Fibroblast of peridontal ligament (primary cell): ENCODE measurements around the gene RASGRF2.
"Not testable (repeated sequence)": the region's sequence is repeated elsewhere in the genome, so short reads cannot be mapped to it uniquely, and the experiment has no call there.

Experiments used
- DNase-seq: peaks from one replicate; pipeline ENCODE4 v3.0.0-alpha.2; 2010; ENCODE audit errors: extremely low read depth

The RASGRF2 gene

GRCh38 chr5:81241001-81241400 lies 280.8 kb downstream of the RASGRF2 start:
- DNase-seq, result no peak

DNA sequence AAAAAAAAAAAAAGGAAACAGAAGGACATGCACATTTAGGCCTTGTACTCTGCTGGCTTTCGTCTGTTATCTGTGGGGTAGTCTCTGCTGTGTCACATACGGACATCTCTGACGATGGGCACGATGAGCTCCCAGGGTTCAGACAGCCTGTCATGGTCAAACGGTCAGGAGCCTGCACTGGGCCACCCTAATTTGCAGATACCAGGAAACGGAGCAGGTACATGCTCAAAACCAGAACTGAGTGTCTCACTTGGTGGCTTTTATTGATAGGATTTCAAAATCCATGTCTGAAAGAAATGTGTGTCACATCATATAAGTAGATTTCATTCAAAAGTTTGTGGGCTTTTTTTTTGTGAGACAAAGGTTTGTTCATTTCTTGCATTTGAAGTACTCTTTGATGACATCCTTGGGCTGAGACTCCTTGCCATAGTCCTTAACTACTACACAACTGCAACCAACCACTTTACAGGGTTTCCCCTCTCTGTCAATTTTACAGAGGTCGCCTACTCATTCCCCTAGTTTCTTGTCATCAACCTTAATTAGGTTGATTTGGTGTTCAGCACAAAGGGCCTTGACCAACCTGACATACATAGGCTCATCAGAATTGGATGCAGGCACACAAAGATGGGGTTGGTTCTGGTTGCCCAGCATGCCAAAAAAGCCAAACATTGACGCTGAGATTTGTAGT lies 281.9 kb downstream of the RASGRF2 start:
- DNase-seq, result no peak

DNA sequence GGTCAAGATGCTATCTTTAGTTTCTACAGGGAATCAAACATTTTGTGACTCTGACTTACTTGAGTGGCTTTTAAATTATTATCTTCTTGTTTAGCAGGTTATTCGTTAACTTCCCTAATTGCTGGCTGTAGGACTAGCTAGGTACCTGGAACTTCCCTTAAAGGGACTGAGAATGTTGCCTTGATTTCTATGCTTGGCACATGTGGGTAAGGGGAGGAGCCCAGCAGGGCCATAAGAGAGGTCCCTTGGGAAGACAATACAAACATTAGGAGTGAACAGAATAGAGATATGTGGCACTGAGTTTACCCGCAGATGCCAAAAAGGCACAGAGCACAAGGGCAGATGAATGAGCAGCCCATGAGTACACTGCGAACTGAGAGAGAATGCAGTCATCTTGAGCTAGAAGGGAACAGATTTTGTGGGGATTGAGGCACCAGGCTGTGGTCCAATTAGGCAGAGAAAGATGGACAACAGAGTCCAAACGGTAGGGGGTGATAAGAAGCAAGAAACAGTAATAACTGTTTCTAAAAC lies 282.8 kb downstream of the RASGRF2 start:
- no peak for DNase-seq

DNA sequence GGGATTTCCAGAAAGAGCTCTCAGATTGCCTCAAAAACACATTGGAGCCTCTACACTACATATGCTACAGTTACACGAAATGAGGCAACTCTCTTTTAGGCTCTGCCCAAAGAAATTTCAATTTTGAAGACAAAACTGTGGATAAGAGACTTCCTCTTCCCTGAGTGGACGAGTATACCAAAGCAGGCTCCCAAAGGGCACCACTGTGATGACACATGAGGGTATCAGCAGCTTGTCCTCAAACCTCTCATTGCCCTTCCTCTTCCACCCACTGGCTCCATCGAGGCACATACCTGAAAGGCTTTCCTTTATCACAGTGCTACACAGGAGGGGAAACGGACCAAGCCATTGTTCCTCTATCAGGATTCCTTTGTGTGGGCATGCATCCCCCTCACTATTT lies 284.3 kb downstream of the RASGRF2 start:
- DNase-seq, result no peak

DNA sequence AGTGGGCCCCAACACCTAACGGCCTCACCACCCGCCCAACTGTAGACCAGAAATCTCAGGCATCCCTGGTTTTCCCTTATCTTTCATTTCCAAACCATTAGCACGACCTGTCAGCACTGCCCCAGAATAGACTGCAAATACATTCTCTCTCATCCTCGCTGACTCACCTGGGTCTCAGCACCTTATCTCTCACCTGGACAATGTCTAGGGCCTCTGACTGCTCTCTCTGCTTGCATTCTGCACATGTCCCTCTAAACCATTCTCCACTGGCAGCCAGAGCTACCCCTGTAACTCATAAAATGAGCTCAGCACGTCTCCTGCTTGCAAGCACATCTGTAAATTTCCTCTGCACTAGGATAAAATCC lies 285.7 kb downstream of the RASGRF2 start:
- DNase-seq, result no peak

GRCh38 chr5:81246697-81247096 lies 286.5 kb downstream of the RASGRF2 start:
- no peak for DNase-seq

DNA sequence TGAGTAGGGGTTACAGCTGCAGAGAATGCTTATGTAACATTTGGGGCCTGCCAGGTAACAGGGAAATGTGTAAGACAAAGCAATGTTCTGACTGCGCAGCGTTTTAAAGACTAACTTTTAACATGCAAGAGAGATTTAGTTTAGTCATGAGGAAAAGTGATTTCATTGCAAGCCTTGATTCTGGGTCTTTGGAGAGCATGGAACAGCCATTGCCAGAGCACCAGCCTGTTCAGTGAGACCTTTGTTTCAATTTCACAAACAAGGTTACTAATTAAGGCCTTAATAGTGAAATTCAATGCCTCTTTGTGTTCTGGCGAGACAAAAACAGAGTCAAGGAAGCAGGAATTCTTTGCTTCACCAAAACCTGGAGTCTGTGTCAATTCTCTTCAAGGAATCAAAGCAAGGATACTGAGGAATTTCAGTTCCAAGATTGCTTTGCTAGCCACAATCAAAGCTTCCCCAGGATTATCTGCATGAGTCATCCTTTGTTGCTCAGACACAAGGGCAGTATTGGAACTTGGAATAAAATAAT lies 287.3 kb downstream of the RASGRF2 start:
- DNase-seq, result peak; percentile 50

DNA sequence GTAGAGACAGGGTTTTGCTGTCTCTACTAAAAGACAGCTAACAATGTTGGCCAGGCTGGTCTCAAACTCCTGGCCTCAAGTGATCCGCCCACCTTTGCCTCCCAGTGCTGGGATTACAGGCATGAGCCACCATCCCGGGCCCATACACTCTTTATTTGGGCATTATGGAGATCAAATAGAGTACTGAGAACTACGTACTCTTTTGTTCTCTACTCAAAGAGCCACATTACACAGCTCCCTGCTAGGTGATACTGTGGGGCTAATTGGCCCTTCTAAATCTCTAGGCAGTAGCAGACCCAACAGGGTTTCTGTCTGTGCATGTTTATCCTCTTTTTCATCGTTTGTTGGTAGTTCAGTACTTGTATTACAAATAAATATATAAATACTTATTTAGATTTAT lies 289.1 kb downstream of the RASGRF2 start:
- no peak for DNase-seq

DNA sequence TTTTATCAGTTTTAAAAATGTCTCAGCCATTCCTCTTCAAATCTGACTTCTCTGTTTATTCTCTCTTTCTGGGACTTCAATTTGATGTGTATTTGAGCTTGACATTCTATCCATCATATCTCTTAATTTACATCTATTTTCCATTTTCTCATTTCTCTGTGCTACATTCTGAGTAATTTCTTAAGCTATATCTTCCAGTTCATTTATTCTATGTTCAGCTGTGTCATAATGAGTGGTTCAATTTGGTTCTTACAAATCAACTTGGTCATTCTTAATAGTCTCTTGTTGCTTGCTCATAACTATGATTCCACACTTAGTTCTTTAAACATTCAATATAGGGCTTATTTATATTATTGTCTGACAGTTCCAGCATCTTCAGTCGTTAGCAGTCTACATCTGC lies 289.8 kb downstream of the RASGRF2 start:
- no peak for DNase-seq

DNA sequence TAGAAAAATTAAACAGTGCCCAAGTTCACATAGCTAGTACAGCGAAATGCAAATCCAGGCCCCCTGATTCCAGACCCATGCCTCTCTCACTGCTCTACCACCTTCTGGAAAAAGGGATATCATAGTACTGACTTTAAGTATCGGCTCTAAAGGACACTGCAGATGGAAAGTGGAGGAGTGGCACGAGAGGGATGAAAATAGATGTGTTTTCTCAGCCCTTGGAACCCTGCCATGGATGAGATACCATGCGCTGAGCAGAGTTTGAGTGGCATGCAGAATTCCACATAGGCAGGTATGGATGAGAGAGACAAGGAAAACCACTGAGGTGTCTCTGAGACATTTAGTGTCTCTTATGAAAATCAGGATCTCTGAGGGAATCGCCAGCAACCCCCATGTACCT lies 291.8 kb downstream of the RASGRF2 start:
- no peak for DNase-seq

GRCh38 chr5:81252904-81253303 lies 292.7 kb downstream of the RASGRF2 start:
- DNase-seq, result no peak

DNA sequence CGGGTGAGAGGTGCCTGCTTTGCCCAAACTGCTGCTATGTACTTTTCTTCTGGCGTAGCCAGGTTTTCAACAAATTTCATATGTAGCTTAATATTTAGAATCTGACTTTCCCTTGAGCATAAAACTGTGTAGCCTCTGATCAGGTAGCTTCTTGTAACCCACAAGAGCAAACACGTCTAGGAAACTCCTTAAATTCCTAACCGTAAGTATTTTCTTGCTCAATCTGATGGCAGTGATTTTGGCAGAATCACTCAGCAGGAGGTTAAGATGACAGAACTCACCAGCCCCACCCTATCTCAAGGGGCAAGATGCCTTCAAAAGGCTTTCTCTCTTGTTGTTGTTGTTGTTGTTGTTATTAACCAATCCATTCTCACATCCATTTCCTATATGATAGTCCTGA lies 293.7 kb downstream of the RASGRF2 start:
- no peak for DNase-seq

- DNase-seq, result no peak
These were observed 294.9 kb downstream of the RASGRF2 start for GRCh38 chr5:81254886-81255559.

DNA sequence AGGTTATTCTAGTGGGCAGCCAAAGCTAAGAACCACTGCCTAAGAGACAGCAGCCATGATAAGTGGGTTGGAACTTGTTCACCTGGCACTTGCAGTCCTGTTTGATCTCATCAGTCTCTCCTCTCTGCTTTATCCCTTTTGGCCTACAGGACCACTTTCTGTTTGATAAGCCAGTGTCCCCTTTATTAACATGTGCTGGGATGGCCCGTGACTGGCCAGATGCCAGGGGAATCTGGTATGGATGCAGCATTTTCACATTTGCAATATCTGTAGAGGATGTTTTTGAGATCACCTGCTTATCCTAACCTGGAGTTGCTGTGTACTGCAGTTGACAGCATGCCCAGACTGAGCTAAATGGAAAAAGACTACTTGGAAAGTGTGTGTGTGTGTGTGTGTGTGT lies 296.6 kb downstream of the RASGRF2 start:
- DNase-seq, result no peak

- not testable (repeated sequence) for DNase-seq
These were observed 302.6 kb downstream of the RASGRF2 start for GRCh38 chr5:81262796-81263195.

DNA sequence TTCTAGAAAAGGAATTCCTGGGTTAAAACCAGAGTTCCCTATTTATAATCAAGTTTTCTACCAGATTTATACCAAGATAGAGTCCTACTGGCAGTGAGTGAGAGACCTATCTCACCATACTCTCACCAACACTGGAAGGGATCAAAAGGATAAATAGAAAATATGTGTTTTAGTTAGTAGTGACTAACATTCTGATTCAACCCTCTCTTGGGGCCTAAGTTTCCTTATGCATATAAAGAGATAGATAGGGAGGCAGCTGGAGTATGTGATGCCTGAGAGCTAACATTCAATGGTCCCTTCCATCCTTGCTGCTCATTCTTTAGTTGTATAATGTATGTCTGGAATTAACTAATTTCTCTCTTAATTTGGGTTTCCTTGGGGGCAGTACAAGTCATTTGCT lies 304.9 kb downstream of the RASGRF2 start:
- DNase-seq, result peak; percentile 72

DNA sequence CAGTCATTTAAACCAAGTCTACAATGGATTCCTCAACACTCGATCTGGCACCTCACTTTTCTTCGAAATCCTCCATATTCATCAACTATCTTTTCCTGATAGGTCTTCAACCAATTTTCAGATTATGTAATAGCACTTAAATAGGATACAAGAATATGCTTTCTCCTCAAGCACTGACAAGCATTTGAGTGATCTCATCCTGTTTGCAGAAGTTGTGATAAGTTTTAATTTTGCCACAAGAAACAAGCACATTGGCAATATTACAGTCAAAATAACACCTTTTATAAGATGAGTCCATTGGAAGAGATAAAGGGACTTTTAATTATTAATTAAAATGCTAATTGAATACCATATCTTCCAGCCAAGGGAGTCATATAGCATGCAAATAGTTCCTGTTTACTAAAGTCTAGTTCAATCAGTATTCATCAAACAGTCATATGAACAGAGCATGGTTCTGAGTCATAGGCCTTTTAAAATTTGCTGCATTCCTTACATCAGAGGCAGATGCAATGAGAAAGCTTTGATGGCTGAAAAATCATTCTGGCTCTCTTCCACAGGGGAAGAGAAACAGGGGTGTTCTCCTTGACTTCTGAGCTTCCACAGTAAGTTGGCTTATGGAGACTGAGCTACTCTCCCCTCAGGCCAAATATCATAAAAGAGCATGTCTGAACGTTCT lies 308.5 kb downstream of the RASGRF2 start:
- DNase-seq, result peak; percentile 95

DNA sequence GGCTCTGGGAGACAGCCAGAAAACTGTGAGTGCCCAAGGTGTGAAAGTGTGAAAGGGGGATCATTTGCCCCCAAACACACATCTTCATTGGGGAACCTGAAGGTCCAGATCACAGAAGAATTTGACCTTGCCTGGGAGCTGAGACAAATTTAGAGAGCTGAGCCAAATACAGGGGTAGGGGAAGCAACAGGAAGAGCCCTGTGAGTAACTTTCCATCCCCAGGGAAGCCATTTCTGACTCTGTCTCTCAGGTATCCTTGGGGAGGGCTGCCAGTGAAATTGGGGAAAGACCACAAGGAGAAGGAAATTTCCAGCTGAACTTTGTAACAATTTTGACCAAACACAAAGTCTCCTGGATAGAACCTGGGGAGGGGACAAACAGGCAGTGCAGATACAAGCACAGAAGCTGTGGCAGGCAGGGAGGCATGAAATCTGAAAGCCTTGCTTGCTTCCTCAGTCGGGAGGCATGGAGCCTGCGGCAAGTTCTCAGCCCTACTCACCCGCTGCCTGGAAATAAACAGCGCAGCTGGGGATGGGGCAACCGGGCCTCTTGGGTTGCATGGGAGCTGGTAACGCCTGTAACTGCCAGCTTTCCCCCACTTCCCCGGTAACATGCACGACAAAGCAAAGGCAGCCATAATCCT lies 309.7 kb downstream of the RASGRF2 start:
- no peak for DNase-seq

DNA sequence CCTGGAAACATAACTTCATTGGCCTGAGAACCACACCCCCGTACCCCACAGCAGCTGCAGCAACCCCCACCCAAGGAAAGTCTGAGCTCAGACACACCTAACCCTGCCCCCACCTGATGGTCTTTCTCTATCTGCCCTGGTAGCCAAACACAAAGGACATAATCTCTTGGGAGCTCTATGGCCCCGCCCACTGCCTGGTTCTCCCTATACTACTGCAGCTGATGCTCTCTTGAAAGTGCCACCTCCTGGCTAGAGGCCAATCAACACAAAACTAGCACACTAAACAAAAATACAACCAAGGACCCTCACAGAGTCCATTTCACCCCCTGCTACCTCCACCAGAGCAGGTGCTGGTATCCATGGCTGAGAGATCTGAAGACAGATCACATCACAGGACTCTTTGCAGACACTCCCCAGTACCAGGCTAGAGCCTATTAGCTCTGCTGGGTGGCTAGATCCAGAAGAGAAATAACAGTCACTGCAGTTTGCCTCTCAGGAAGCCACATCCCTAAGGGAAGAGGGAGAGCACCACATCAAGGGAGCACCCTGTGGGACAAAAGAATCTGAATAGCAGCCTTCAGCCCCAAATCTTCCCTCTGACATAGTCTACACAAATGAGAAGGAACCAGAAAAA lies 310.3 kb downstream of the RASGRF2 start:
- DNase-seq, result not testable (repeated sequence)
